Activated CD8-positive, alpha-beta T cell treated with anti-CD3 and anti-CD28 coated beads, Interleukin-2, amount 10 ng/mL, durations not matched to agents 7 days and 5 days (primary cell): ENCODE data around the gene ZNF134. TPM values are rescaled to one million over a fixed set of nuclear protein-coding genes. Genes with fewer than 3 reads are reported as not detected.

Source experiments
- ATAC-seq: fragments of 150-1000 bp; cut with Tn5 transposase; one replicate; pipeline ENCODE4 v1.10.0; 2021; ENCODE audit warnings: moderate library complexity
- CTCF ChIA-PET: fragments of 350-600 bp; sonication (Branson Sonifier 250); formaldehyde crosslinking; loops from one replicate; lab custom pipeline; 2021; ENCODE audit warnings: antibody characterized with exemption; lab: Charles Lee
- POLR2A ChIA-PET: fragments of 350-600 bp; sonication (Branson Sonifier 250); formaldehyde crosslinking; loops from one replicate; lab custom pipeline; 2021; ENCODE audit warnings: antibody characterized with exemption; lab: Charles Lee
- DNase-seq: peaks from one replicate; pipeline ENCODE4 v3.0.0-alpha.2; 2020
- H3K27ac Mint-ChIP-seq: one replicate; pipeline ENCODE4 v1.8.0; 2021; ENCODE audit warnings: mild to moderate bottlenecking, mixed read lengths
- H3K27me3 Mint-ChIP-seq: one replicate; pipeline ENCODE4 v1.8.0; 2021; ENCODE audit warnings: low read depth, mixed read lengths
- H3K36me3 Mint-ChIP-seq: one replicate; pipeline ENCODE4 v1.8.0; 2021; ENCODE audit warnings: low read depth, mixed read lengths
- H3K4me1 Mint-ChIP-seq: one replicate; pipeline ENCODE4 v1.8.0; 2021; ENCODE audit warnings: low read depth, mixed read lengths
- H3K4me3 Mint-ChIP-seq: one replicate; pipeline ENCODE4 v1.8.0; 2021; ENCODE audit warnings: mild to moderate bottlenecking, mixed read lengths
- H3K9me3 Mint-ChIP-seq: one replicate; pipeline ENCODE4 v1.8.0; 2022; ENCODE audit warnings: mixed read lengths; ENCODE audit not compliant: insufficient read depth
- total RNA-seq, 2 experiments: library from RNA; stranded (reverse); gene quantifications; one replicate each; pipeline ENCODE4 v1.2.3, GENCODE V29; 2021

Gene ZNF134
- total RNA-seq, 2 experiments from 2014 or later, result 17.1 to 17.8 TPM

DNA sequence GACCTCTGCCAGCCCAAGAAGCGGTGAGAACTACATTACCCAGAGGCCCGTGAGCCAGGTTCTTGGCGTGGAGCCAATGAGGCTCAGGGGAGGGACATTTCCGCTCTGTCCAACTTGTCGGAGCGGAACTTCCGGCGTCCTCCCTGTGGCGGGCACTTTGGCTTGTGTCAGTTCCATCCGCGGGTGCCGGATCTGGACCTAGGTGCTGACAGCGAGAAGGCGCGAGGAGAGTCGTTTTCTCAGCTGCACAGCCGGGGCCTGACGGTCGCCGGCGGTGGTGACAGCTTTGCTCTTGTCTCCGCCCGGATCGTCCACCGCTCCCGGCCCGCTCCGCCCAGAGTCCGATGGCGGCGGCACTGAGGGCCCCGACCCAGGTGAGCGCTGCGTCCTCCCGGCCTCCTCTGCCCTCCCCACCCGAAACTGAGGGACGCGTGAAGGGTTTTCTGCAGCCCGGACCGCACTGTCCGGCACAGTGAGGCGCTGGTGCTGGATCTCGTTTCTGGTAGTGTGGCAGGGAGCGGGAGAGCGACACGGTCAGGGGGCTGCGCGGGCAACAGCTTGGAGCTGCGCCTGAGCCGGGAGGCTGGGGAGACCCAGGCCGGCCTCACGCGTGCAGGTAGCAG lies 14.2 kb upstream of the ZNF134 start, which contains the start of gene ZNF530:
TSS of gene ZNF530 (plus strand) at position 125 of the 623 bp plus-strand sequence. CDS start 4,461 bp downstream, outside the sequence.
- Mint-ChIP-seq H3K9me3 (peaks cover 40% of the 10 kb centered on the region), H3K36me3 (peaks cover 47% of the 10 kb centered on the region), H3K27ac (peak within 1 kb of the TSS; percentile 81), H3K4me1 (peaks cover 9% of the 10 kb centered on the region), H3K4me3 (peak within 1 kb of the TSS; percentile 85), H3K27me3 (no peaks in the 10 kb centered on the region)
- DNase-seq (peak; percentile 92), ATAC-seq (peak; percentile 97)
- CTCF ChIA-PET, result interaction anchor here (1.1 kb wide), 1 partner anchor 65 kb away, joined by 3 read pairs; no protein-coding TSS in a partner anchor
- POLR2A ChIA-PET, result interaction anchor here (0.9 kb wide), 1 partner anchor 208 kb away, joined by 4 read pairs; no protein-coding TSS in a partner anchor

DNA sequence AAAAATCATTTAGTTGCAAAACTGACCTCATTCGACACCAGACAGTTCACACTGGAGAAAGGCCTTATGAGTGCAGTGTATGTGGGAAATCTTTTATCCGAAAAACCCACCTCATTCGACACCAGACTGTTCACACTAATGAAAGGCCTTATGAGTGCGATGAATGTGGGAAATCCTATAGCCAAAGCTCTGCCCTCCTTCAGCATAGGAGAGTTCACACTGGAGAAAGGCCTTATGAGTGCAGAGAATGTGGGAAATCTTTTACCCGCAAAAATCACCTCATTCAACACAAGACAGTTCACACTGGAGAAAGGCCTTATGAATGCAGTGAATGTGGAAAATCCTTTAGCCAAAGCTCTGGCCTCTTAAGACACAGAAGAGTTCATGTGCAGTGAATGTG lies 7.1 kb upstream of the ZNF134 start:
- DNase-seq (no peak), ATAC-seq (no peak)
- peaks cover 72% of the 10 kb centered on the region for H3K36me3 Mint-ChIP-seq
- peaks cover 50% of the 10 kb centered on the region for H3K9me3 Mint-ChIP-seq
- no peak overlapping the region for H3K27ac Mint-ChIP-seq
- no peak overlapping the region for H3K4me3 Mint-ChIP-seq
- POLR2A ChIA-PET, result no interaction called here
- no peaks in the 10 kb centered on the region for H3K27me3 Mint-ChIP-seq
- H3K4me1 Mint-ChIP-seq, result no peaks in the 10 kb centered on the region
- CTCF ChIA-PET, result no interaction called here

DNA sequence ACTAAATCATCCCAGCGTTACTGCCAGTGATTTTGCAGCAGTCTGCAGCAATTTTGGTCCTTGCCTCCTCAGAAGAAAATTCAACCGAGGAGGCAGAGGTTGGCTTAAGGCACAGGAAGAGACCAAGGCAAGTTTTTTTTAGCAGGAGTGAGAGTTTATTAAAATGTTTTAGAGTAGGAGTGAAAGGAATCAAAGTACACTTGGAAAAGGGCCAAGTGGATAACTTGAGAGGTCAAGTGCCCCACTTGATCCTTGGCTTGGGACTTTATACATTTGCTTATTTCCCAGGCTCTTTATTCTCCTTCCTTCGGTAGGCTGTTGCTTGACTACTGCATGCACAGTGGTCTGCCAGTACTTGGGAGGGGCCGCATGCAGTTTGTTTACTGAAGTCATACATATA lies 2.9 kb upstream of the ZNF134 start:
- CTCF ChIA-PET, result no interaction called here
- Mint-ChIP-seq H3K9me3 (peaks cover 48% of the 10 kb centered on the region), H3K4me1 (peaks cover 20% of the 10 kb centered on the region), H3K4me3 (no peak overlapping the region), H3K36me3 (peaks cover 60% of the 10 kb centered on the region), H3K27me3 (no peaks in the 10 kb centered on the region), H3K27ac (no peak overlapping the region)
- ATAC-seq (no peak), DNase-seq (no peak)
- POLR2A ChIA-PET, result no interaction called here

DNA sequence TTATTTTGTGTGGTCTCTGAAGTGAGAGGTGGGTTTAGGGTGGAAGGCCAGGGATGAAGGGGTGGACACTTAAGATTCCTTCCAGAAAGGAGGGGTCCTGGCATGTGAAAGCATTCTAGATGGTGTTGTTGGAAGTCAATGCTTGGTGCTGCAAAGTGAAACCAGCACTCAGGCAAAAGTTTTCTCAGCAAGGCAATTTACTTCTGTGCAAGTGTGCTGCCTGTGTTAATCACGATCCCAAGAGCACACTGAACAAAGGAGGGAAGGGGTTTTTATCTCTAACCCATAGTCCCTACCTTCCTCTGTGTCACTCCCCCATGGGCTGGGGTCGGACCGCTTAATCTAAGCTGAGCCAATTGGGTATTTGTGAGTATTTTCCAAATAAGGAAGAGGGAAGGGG lies 1.3 kb downstream of the ZNF134 start:
- ATAC-seq (no peak), DNase-seq (no peak)
- Mint-ChIP-seq H3K4me3 (peak overlapping the region; percentile 90), H3K9me3 (peaks cover 55% of the 10 kb centered on the region), H3K27me3 (no peaks in the 10 kb centered on the region), H3K27ac (peak overlapping the region; percentile 88), H3K4me1 (peaks cover 20% of the 10 kb centered on the region), H3K36me3 (peaks cover 70% of the 10 kb centered on the region)
- ChIA-PET POLR2A (no interaction called here), CTCF (no interaction called here)

DNA sequence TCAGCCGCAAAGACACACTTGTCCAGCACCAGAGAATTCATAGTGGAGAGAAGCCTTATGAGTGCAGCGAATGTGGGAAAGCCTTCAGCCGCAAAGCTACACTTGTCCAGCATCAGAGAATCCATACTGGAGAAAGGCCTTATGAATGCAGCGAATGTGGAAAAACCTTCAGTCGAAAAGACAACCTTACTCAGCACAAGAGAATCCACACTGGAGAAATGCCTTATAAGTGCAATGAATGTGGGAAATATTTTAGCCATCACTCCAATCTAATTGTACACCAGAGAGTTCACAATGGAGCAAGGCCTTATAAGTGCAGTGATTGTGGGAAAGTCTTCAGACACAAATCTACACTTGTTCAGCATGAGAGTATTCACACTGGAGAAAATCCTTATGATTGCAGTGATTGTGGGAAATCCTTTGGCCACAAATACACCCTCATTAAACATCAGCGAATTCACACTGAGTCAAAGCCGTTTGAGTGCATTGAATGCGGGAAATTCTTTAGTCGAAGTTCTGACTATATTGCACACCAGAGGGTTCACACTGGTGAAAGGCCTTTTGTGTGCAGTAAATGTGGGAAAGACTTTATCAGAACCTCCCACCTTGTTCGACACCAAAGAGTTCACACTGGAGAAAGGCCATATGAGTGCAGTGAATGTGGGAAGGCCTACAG lies 6.8 kb downstream of the ZNF134 start:
- no peak for ATAC-seq
- Mint-ChIP-seq H3K36me3 (peaks cover 92% of the 10 kb centered on the region), H3K4me1 (peaks cover 1% of the 10 kb centered on the region), H3K9me3 (peaks cover 61% of the 10 kb centered on the region), H3K27ac (no peak overlapping the region), H3K4me3 (no peak overlapping the region), H3K27me3 (no peaks in the 10 kb centered on the region)
- POLR2A ChIA-PET, result no interaction called here
- CTCF ChIA-PET, result no interaction called here
- DNase-seq, result no peak

DNA sequence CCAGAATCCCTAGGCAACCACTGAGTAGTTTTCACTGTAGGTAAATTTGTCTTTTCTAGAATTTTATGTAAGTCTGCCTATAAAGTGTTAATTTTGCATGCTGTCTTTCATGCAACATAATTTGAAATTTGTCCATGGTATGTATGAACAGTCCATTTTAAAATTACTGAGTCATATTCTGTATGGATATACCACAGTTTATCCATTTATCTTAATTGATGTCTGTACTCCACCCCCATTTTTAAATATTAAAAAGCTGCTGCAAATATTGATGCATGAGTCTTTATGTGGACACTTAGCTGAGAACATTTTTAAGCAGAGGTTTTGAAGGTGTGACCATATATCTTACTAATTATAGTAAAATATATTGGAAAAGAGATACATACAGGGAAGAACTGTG lies 9.0 kb downstream of the ZNF134 start:
- ATAC-seq, result no peak
- DNase-seq, result no peak
- H3K36me3 Mint-ChIP-seq, result peaks cover 72% of the 10 kb centered on the region
- CTCF ChIA-PET, result no interaction called here
- H3K9me3 Mint-ChIP-seq, result peaks cover 55% of the 10 kb centered on the region
- no peak overlapping the region for H3K4me3 Mint-ChIP-seq
- POLR2A ChIA-PET, result no interaction called here
- no peaks in the 10 kb centered on the region for H3K27me3 Mint-ChIP-seq
- no peak overlapping the region for H3K27ac Mint-ChIP-seq
- no peaks in the 10 kb centered on the region for H3K4me1 Mint-ChIP-seq

DNA sequence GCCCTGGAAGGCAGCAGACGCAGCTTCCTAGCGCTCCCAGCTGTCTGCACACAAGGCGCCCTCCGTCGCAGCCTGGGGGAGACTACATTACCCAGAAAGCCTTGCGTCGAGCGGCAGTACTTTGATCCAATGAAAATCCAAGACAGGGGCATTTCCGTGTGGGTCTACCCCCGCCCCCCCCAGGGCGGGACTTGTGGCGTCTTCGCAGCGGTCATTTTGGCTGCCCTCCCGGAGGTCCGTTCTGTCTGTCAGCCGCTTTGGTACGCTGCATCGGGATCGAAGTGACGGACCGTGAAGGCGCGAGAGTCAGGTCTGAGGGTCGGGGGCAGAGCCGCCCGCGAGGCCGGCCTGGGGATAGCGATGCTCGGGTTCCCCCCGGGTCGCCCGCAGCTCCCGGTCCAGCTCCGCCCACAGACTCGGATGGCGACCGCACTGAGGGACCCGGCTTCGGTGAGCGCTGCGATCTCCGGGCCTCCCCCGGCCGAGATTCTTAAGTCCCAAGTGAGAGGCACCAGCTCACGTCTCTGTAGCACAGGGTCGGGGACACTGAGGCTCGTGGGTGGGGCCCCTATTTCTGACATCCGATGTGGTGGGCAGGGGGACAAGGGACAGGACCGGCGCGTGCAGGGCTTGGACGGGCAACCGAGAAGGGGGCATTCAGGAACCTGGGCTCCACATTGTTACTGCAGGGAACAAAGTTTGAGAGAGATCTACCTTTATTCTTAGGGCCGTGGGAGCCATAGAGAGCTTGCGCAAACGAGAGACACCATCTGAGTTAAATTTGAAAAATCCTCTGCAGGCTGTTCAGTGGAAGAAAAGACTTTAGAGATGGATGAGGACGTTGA lies 19.2 kb downstream of the ZNF134 start, which contains the start of gene ZNF211:
TSS of gene ZNF211 (plus strand) at position 182 of the 845 bp plus-strand sequence. CDS start at position 361, 179 bp downstream.
- H3K9me3 Mint-ChIP-seq, result peaks cover 37% of the 10 kb centered on the region
- peaks cover 17% of the 10 kb centered on the region for H3K4me1 Mint-ChIP-seq
- ATAC-seq, result peak; percentile 100
- peak within 1 kb of the TSS; percentile 85 for H3K27ac Mint-ChIP-seq
- POLR2A ChIA-PET, result interaction anchor here (0.7 to 1.7 kb wide), 5 partner anchors 15 to 370 kb away, joined by 3 to 12 read pairs (median 3); partner anchors contain the start of genes ZNF134, ZNF550, ZNF551 and ZNF606
- peak within 1 kb of the TSS; percentile 94 for H3K4me3 Mint-ChIP-seq
- no peaks in the 10 kb centered on the region for H3K27me3 Mint-ChIP-seq
- H3K36me3 Mint-ChIP-seq, result peaks cover 46% of the 10 kb centered on the region
- CTCF ChIA-PET, result interaction anchor here (0.6 to 1.4 kb wide), 2 partner anchors 49 to 133 kb away, joined by 3 read pairs; partner anchors contain the start of gene ZNF773
- peak; percentile 91 for DNase-seq

DNA sequence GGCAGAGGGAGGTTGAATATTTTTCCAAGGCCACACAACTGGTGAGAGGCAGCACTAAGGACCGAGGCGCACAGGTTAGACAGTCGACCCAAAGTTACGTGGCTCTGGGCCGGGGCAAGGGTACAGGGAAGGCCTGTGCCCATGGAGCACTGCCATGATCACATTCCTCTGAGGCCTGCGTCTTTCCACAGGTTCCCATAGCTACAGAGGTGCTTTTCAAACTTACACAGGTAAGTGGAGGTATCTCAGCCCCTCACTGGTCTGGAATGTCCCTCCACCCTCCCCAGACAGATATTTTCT lies 19.7 kb downstream of the ZNF134 start:
- ChIA-PET CTCF (interaction anchor here (1.4 kb wide), 1 partner anchor 49 kb away, joined by 3 read pairs; no protein-coding TSS in a partner anchor), POLR2A (interaction anchor here (1.0 to 1.7 kb wide), 2 partner anchors 15 to 20 kb away, joined by 3 to 12 read pairs; partner anchors contain the start of gene ZNF134)
- Mint-ChIP-seq H3K36me3 (peaks cover 52% of the 10 kb centered on the region), H3K9me3 (peaks cover 42% of the 10 kb centered on the region), H3K27me3 (no peaks in the 10 kb centered on the region), H3K4me3 (peak overlapping the region; percentile 94), H3K4me1 (peaks cover 17% of the 10 kb centered on the region), H3K27ac (peak overlapping the region; percentile 85)
- DNase-seq, result no peak
- no peak for ATAC-seq

DNA sequence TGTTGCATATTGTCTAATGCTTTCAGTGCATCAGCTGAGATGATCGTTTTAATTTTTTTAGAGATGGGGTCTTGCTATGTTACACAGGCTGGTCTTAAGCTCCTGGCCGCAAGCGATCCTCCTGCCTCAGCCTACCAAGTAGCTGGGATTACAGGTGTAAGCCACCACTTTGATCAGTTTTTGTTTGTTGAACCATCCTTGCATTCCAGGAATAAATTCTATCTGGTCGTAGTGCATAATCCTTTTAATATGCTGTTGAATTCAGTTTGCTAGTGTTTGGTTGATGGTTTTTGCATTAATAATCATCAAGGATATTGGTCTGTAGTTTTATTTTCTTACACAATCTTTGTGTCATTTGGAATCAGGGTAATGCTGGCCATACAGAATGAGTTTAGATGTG lies 23.3 kb downstream of the ZNF134 start:
- Mint-ChIP-seq H3K4me1 (peaks cover 17% of the 10 kb centered on the region), H3K9me3 (peaks cover 54% of the 10 kb centered on the region), H3K36me3 (peaks cover 81% of the 10 kb centered on the region), H3K4me3 (no peak overlapping the region), H3K27me3 (no peaks in the 10 kb centered on the region), H3K27ac (no peak overlapping the region)
- ATAC-seq, result no peak
- ChIA-PET POLR2A (no interaction called here), CTCF (no interaction called here)
- DNase-seq, result no peak

DNA sequence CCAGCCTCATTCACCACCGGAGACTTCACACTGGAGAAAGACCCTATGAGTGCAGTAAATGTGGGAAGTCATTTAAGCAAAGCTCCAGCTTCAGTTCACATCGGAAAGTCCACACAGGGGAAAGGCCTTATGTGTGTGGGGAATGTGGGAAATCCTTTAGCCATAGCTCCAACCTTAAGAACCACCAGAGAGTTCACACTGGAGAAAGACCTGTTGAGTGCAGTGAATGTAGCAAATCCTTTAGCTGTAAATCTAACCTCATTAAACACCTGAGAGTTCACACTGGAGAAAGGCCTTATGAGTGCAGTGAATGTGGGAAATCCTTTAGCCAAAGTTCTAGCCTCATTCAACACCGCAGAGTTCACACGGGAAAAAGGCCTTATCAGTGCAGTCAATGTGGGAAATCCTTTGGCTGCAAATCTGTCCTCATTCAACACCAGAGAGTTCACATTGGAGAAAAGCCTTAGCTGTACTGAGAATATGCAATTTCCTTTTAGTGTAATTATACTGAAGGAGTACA lies 27.7 kb downstream of the ZNF134 start:
- CTCF ChIA-PET, result no interaction called here
- DNase-seq (no peak), ATAC-seq (no peak)
- H3K4me1 Mint-ChIP-seq, result no peaks in the 10 kb centered on the region
- H3K27ac Mint-ChIP-seq, result no peak overlapping the region
- no peak overlapping the region for H3K4me3 Mint-ChIP-seq
- H3K36me3 Mint-ChIP-seq, result peaks cover 69% of the 10 kb centered on the region
- H3K9me3 Mint-ChIP-seq, result peaks cover 67% of the 10 kb centered on the region
- no peaks in the 10 kb centered on the region for H3K27me3 Mint-ChIP-seq
- POLR2A ChIA-PET, result no interaction called here

DNA sequence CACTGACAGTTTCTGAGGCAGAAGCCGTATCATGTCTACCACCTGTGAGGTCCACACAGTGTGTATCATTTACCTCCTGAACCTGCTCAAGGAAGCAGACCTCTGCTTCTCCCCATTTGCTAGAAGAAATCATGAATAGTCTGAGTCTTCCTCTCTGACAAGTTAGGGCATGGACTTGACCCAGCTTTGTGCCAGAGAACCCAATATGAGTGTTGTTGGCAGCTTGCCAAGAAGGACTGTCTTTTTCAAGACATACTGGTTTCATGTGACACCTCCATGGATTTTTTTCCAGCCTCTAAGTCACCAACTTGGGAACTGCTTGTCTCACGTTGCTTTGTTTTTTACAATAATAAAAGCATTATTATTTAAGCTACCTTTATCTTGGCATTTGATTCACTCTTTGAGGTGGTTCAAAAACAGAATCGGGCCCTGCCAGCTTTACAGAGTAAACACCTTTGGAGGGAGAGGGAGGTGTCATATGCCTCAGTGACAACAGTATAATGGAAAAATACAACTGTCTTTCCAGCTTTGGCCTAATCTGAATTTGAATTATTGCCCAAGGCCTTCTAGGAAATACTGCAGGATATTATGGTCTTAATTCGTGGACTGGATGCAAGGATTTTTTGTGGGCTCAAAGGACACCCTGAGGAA lies 28.5 kb downstream of the ZNF134 start:
- DNase-seq, result no peak
- H3K4me1 Mint-ChIP-seq, result no peaks in the 10 kb centered on the region
- CTCF ChIA-PET, result no interaction called here

More for the DNA sequence above, 28.5 kb downstream of the ZNF134 start:
- peaks cover 61% of the 10 kb centered on the region for H3K36me3 Mint-ChIP-seq
- ATAC-seq, result no peak
- H3K27me3 Mint-ChIP-seq, result no peaks in the 10 kb centered on the region
- POLR2A ChIA-PET, result no interaction called here
- H3K4me3 Mint-ChIP-seq, result no peak overlapping the region
- H3K9me3 Mint-ChIP-seq, result peaks cover 67% of the 10 kb centered on the region
- H3K27ac Mint-ChIP-seq, result no peak overlapping the region
